ENCODE results near the gene SGF29.
"Not testable (repeated sequence)": the region's sequence is repeated elsewhere in the genome, so short reads cannot be mapped to it uniquely, and the experiment has no call there.

SGF29 gene

DNA sequence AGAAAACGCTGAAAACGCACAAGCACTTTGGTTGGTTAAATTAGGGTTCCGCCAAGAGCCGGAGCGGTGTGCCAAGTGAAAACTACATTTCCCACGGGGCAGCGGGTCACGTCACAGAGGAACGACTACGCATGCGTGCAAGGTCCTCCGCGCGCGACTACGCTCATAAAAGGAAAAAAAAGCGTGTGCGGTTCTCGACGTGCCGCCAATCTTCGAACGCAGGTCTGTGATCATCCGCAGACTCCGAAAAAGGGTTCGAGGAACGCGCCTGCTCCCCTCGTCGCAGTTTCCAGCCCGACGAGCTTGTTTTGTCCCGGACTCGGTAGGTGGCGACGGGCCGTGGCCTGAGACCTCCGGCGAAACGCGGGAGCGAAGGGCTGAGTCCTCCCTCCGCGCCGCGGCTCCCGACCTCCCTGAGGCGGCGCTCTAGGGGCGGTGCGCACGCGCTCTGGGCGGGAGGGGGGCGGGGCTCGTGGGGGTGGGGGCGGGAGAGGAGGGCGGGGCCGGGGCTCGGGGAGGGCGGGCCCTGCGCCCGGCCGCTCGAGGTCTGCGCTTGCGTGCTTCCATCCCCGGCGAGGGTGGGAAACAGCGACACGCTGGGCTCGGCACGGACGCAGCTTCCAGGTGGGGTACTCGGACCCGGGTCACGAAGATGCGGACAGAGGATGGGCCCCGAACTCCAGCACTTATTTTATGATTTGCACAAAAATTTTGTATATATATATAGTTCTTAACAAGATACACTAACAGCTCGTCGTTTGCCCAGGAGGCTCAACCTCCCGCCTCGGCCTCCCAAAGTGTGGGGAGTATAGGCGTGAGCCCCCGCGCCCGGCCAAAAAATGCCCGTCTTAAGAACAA, at the start of gene SGF29:
Gene SGF29, plus strand, starts transcription at position 145 of the 858 bp plus-strand sequence. CDS start 27,150 bp downstream, outside the sequence.
- peak; percentile 86 to 92 for DNase-seq

DNA sequence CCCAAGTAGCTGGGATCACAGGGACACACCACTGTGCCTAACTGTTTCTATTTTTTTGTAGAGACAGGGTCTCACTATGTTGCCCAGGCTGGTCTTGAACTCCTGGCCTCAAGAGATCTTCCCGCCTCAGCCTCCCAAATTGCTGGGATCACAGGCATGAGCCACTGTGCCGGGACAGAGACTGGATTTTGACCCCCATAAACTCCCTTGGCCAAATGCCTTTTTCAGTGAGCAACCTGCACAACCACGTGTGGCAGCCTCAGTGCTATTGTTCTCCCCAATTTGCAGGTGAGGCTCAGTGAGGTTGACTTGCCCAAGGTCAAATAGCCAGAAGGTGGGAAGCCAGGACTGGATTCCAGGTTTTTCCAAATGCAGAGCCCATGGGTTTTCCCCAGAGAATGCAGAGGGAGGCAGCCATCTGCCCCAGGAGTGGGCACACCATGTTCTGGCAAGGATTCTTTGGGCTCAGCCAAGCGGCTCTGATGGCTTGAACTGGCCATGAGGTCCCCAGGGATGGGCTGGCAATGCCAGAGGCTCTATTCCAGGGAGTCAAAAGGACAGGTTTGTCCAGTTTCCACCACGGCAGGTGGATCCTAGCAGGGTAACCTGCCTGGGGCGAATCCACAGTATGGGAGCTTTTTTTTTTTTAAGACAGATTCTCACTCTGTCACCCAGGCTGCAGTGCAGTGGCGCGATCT, 48.9 kb upstream of the SGF29 start:
- DNase-seq = no peak

DNA sequence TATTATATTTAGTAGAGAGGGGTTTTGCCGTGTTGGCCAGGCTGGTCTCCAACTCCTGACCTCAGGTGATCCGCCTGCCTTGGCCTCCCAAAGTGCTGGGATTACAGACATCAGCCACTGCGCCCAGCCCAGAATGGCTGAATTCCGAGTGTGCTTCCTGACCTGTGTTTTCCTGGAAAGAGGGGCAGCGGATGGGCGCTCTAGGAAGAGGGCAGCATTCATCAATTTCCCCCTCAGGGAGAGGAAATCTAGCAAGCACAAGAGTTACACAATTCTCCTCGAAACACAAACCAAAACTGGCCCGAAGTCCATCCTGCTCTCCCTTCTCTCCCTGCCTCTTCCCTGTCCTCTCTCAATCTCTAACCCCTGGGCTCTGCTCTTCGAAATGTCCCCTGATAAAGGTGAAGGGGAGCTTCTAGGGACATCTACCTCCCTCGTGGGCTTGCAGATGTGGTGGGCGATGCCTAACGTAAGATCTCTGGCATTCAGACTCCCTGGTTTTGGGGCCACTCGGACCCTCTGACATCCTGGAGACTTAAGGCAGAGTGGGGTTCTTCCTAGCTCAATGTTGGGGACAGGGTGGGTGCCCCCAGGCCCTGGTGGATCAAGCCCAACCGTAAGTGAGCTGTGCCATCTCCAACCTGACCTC, 48.1 kb upstream of the SGF29 start:
- no peak for DNase-seq

DNA sequence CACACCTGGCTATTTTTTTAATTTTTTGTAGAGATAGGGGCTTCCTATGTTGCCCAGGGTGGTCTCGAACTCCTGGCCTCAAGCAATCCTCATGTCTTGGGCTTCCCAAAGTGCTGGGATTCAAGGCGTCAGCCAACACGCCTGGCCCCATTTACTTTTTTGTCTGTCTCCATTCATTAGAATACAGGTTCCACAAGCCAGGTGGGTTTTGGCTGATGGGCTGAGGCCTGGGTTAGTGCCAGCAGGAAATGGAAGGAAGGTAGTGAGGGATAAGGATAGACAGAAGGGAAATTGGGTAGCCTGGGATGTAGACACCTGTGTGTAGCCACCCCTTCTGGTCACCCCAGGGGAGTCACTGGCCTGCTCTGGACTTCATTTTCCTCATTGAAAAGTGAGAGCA, 42.7 kb upstream of the SGF29 start:
- DNase-seq = no peak

DNA sequence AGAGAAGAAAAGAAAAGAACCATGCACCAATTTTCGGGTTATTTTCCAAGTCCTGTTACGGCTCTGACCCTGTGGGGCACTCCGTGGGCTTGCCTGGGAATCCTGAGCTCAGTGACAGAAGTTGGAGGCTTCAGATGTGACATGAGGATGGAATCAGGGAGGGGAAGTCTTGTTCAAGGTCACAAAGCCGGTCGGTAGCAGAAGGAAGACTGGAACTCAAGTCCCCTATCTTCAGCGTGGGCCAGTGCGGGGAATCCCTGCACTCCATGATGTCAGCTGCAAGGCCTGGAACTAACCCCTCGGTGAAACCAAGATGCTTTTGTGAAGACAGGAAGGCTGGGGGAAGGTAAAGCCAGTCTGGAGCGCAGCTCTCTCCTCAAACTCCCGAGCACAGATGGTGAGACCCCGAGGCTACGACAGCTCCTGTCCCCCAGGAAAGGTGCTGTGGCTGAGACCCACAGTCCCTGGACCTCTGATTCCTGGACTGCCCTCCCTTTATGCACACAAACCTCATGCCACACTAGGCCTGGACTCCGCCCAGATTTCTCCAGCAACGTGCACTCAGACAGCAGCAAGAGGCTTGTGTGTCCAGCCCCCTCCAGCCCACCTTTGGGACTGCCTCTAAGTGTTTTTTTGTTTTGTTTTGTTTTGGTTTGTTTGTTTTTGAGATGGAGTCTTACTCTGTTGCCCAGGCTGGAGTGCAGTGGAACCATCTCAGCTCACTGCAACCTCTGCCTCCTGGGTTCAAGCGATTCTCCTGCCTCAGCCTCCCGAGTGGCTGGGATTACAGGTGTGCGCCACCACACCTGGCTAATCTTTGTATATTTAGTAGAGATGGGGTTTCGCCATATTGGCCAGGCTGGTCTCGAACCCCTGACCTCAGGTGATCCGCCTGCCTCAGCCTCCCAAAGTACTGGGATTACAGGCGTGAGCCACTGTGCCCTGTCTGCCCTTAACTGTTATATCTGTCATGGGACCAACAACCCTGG, 41.6 kb upstream of the SGF29 start:
- DNase-seq = no peak

DNA sequence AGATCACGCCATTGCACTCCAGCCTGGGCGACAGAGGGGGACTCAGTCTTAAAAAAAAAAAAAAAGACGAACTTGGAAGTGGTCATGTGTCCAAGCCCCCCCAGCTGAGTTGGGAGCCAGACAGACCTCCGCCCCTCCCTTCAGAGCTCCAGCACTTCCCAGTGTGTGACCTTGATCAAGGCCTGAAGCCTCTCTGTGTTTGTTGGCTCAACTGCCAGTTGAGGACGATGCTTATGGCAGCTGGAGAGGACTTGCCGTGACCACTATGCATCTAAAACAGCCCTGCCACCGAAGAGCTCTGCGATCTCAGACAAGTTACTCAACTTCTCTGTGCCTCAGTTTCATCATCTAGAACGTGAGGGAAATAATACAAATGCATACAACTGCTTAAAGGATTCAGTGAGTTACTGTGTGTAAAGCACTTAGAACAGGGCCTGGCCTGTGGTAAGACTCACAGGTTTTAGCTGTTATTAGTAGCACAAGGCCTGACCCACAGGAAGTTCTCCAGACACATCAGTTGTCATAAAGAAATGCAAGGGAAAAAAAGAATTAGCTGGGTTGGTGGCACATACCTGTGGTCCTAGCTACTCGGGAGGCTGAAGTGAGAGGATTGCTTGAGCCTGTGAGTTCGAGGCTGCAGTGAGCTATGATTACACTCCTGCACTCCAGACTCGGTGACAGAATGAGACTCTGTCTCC, 40.1 kb upstream of the SGF29 start:
- no peak for DNase-seq

DNA sequence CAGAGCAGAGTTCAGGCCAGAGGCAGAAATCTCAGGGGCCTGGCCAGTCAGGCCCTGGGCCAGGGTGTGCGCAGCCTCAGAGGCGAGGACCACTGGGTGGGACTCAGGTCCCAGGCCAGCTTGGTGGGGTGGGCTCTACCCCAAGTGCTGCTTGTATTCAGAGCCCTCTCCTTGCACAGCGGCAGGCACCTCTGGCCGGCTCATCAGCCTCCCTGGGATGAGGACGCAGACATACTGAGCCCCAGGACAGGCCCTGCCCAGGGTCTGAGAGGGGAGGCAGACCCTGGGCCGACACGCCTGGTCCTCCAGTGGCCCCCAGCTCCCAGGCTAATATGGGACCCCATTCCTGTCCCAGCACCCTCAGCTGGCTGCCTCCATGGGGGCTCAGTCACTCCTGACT, 39.5 kb upstream of the SGF29 start:
- DNase-seq = no peak

DNA sequence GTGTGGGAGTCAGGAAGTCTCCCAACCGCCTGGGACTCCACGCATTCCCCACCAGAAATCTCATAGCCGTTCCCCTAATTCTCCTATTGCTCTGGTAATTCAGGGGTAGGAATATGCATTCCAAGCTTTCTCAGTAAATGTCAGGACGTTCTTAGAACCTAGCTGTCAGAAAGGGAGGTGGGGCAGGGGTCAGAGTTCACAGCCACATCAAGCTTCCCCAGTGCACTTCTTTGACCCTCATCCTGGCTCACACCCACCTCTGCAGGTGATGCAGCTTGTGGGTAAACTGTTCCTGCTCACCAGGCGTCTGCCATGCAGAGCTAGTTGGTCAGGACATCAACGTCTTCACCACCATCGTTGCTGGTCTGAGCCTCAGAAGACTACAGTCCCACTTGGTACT, 33.0 kb upstream of the SGF29 start:
- no peak for DNase-seq

DNA sequence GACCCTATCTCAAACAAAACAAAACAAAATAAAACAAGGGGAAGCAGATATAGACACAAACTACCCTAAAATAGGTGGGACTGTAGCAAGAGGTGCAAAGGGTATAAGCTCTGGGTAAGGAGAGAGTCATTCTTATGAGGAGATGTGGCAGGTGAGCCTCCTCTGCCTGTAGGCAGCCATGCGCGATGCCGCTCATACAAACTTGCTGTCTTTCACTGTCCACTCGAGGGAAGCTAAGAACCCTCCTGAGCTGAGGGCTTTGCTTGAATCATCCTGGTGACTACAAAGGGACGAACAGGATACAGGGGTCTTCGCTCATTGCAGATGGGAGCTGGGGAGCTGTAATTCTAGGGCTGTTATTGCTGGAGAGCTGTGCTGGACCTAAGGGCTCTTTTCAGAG, 32.3 kb upstream of the SGF29 start:
- no peak for DNase-seq

DNA sequence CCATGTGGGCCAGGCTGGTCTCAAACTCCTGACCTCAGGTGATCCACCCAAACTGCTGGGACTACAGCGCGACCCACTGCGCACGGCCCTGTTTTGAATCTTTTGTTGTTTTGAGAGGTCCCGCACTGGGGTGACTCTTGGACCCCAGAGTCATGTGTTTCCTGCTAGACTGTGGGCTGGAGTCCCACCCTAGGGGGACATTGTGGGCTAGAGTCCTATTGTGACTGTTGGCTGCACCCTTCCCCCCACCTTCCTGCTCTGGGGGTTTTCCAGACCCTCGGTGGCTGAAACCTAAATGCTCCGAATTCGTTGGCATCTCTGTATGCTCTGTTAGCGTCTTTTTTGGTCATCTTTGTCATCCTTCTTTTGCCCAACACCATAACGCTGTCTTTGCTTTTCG, 30.9 kb upstream of the SGF29 start:
- DNase-seq = no peak

DNA sequence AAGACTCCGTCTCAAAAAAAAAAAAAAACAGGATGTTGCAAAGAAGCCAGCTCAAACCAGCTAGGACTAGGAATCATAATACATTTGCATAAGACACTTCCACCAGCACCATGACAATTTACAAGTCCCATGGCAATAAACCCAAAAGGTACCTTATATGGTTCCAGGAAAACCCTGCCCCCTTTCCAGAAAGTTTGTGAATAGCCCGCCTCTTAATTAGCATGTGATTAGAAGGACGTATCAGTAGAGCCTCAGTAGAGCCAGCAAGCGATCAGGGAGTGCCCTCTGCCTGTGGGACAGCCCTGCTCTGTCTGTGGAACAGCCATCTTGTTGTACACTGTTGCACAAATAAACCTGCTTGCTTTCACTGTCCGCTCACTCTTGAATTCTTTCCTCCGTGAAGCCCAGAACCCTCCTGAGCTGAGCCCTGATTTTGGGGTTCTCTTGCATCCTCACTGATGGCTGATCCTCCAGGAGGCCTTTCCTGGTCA, 29.0 kb upstream of the SGF29 start:
- no peak for DNase-seq

DNA sequence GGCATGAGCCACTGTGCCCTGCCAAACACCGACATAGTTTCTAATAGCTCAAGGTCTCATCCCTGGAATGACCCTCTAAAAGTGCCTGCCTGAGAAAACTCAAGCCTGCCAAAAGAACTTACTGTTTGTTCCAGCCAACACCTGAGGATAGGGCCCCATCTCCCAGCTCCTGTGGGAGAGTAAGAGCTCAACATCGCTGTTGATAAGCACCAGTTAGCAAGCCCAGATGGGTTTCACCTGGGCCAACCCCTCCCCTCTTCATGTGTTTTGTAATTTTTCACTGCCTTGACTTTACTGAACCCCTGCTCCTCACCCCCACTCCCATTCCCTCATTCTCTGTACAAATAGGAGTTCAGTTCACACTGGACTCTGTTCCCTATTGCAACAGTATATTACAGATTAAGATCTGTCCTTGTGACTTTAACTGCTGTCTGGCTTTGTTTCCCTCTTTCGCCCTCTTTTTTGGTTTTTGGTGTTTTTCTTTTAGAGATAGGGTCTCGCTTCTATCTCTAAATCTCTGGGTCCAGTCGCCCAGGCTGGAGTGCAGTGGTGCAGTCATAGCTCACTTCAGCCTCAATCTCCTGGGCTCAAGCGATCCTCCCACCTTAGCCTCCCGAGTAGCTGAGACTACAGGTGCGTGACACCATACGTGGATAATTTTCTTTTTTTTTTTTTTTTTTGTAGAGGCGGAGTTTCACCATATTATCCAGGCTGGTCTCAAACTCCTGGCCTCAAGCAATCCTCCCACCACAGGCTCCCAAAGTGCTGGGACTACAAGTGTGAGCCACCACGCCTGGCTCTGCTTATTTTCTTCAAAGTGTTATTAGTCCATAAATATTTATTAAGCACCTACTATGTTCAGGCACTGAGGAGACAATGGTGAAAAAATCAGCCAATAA, 27.3 kb upstream of the SGF29 start:
- DNase-seq = no peak

DNA sequence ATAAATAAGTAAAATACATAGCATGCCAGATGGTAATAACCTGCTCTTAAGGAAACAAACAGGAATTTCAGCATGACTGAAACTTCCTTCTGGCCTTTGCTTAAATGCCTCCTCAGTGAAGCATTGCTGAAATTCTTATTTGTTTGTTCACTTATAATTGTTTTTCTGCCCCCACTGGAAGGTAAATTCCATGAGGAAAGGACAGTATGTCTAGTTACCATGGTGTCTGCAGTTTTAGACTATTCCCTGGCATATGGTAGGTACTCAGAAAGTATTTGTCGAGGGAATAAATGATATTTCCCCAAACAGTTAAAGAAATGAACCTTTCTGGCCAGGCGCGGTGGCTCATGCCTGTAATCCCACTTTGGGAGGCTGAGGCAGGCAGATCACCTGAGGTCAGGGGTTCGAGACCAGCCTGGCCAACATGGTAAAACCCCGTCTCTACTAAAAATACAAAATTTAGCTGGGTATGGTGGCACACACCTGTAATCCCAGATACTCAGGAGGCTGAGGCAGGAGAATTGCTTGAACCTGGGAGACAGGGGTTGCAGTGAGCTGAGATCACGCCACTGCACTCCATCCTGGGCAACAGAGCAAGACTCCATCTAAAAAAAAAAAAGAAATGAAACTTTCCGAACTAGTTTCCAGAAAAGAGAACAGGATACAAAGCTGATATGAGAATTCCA, 26.5 kb upstream of the SGF29 start:
- not testable (repeated sequence) for DNase-seq

DNA sequence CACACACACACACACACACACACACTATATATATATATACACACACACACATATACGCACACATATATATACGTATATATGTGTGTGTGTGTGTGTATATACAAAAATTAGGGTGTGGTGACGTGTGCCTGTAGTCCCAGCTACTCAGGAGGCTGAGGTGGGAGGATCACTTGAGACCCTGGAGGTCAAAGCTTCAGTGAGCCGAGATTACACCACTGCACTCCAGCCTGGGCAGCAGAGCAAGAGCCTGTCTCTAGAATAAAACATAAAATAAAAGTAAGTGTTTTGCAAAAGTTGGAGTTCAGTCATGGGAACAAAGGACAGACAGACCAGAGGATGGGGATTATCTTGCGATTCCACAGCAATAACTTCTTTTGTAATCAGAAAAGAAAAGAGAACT, 25.7 kb upstream of the SGF29 start:
- DNase-seq = no peak

DNA sequence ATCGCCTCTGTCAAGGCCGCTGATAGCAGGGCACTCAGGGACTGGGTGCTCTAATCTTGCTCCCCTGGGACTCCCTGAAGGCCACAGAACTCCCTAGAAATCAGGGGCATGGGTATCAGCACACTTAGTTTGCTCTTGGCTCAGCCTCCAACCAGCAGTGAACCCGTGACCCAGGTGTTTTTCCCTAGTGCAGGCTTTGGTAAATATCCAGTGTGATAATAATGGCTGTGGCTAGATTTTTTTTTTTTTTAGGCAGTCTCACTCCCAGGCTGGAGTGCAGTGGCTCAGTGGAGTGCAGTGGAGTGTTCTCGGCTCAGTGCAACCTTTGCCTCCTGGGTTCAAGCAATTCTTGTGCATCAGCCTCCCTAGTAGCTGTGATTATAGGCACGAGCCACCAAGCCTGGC, 25.3 kb upstream of the SGF29 start:
- no peak for DNase-seq

DNA sequence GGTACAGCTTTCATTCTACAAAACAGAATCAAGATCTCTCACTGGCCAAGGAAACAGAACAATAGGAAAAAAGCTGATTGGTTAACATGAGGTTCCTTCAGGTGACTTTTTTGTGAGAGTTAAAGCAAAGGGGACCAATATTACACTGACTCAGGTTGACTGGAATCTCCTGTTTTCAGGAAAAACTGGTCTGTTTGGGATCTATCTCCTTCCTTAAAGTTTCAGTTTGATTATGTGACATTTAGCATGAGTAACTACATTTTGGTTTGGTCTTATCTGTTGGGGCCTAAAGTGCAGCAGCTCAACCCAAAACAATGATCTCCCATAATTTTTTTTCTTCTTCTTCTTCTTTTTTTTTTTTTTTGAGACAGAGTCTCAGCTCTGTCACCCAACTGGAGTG, 24.6 kb upstream of the SGF29 start:
- DNase-seq = no peak

DNA sequence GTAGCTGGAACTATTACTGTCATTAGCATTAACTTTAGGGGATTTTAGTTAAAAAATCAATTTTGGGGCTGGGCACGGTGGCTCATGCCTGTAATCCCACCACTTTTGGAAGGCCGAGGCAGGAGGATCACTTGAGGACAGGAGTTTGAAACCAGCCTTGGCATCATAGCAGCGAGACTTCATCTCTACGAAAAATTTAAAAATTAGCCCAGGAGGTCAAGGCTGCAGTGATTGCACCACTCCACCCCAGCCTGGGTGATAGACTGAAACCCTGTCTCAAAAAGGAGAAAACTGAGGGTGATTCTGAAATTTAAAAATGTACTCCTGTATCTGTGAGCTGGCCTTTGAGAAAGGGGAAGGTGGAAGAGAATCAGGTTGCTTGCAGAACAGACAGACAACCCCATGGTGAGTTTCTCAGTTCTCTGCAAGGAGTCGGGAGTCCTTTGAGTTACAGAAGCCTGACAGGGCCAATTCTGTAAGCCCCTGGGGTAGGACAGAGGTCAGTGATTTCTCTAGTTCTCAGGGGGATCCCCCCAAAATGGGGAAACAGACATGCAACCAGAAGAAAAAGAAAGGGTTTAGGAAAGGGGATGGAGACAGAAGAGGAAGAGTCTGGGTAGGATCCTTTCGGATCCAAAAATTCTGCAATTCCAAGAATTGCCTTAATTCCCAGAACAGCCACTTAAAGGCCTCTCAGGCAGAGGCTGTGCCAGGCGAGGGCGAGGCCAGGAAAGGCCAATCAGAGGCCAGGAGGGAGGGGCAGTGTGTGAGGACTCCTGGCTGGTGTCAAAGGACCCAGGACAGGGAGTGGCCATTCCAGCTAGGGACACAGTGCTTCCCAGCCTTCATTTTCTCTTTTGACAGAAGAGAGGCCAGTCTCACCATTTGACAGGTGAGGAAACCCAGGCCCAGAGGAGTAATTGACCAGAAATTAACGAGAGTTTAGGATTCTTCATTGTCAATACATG, 21.7 kb upstream of the SGF29 start:
- peak in 1 of 2 experiments; percentile 27 for DNase-seq

DNA sequence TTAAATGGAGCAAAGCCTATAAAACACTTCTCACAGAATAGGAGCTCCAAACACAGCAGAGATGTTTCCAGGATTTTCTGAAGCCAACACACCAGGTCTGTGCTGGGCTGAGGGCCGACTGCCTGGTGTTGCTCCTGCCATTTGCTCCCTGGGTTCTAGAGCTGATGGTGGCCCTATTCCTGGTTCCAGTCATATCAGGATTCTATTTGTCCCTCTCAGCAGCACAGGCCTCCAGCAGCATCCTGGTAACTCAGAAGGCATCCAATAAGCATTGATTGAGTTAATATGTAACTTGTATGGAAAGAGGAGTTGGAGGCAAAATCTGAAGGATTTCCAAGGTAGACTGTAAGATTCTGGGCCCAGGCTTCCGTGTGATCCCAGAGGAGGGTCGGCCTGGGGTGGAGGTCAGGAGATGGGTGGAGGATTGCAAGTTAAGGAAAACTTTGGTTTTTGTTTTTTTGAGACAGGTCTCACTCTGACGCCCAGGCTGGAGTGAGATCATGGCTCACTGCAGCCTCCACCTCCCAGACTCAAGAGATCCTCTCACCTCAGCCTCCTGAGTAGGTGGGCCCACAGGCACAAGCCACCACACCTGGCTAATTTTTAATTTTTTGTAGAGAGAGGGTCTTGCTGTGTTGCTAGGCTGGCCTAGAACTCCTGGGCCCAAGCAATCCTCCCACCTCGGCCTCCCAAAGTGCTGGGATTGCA, 20.6 kb upstream of the SGF29 start:
- no peak for DNase-seq
